GM21737 (cell line): ENCODE data around the gene UGT1A10.
"Not testable (repeated sequence)": the region's sequence is repeated elsewhere in the genome, so short reads cannot be mapped to it uniquely, and the experiment has no call there.

Experiments used
- ATAC-seq: cut with Tn5 transposase; IDR thresholded peaks from one replicate; pipeline ENCODE4 v1.9.1; 2021; ENCODE audit warnings: mild to moderate bottlenecking, moderate library complexity; ENCODE audit not compliant: unreplicated experiment

Gene UGT1A10

GRCh38 chr2:233636306-233636705 lies at the start of gene UGT1A10:
TSS of gene UGT1A10 (plus strand) at chr2:233636448. CDS start at chr2:233636523, 75 bp downstream.
- ATAC-seq = not testable (repeated sequence)

GRCh38 chr2:233588400-233588799 lies 47.8 kb upstream of the UGT1A10 start:
- ATAC-seq = no peak

GRCh38 chr2:233592706-233593105 lies 43.5 kb upstream of the UGT1A10 start:
- not testable (repeated sequence) for ATAC-seq

- ATAC-seq = no peak
Observed at GRCh38 chr2:233593201-233593600, 43.0 kb upstream of the UGT1A10 start.

- ATAC-seq = no peak
Observed at GRCh38 chr2:233597522-233597921, 38.7 kb upstream of the UGT1A10 start.

GRCh38 chr2:233598952-233599351 lies 37.3 kb upstream of the UGT1A10 start:
- no peak for ATAC-seq

- ATAC-seq = no peak
Observed at GRCh38 chr2:233600386-233600785, 35.9 kb upstream of the UGT1A10 start.

GRCh38 chr2:233602076-233602475 lies 34.2 kb upstream of the UGT1A10 start:
- ATAC-seq = no peak

GRCh38 chr2:233603520-233603919 lies 32.7 kb upstream of the UGT1A10 start:
- no peak for ATAC-seq

- ATAC-seq = no peak
Observed at GRCh38 chr2:233604826-233605225, 31.4 kb upstream of the UGT1A10 start.

GRCh38 chr2:233605680-233606079 lies 30.6 kb upstream of the UGT1A10 start:
- ATAC-seq = no peak

- no peak for ATAC-seq
Observed at GRCh38 chr2:233611284-233611683, 25.0 kb upstream of the UGT1A10 start.

- not testable (repeated sequence) for ATAC-seq
Observed at GRCh38 chr2:233617476-233617875, 18.8 kb upstream of the UGT1A10 start, which contains the start of gene UGT1A8. TSS of gene UGT1A8 (plus strand) at chr2:233617633. CDS start at chr2:233617708, 75 bp downstream.

GRCh38 chr2:233620204-233620603 lies 16.0 kb upstream of the UGT1A10 start:
- no peak for ATAC-seq

GRCh38 chr2:233621863-233622262 lies 14.4 kb upstream of the UGT1A10 start:
- ATAC-seq = not testable (repeated sequence)

- no peak for ATAC-seq
Observed at GRCh38 chr2:233627331-233628025, 8.8 kb upstream of the UGT1A10 start.

- ATAC-seq = no peak
Observed at GRCh38 chr2:233638836-233639235, 2.6 kb downstream of the UGT1A10 start.

- ATAC-seq = no peak
Observed at GRCh38 chr2:233639860-233640259, 3.6 kb downstream of the UGT1A10 start.

- no peak for ATAC-seq
Observed at GRCh38 chr2:233643128-233643527, 6.9 kb downstream of the UGT1A10 start.

GRCh38 chr2:233646033-233646432 lies 9.8 kb downstream of the UGT1A10 start:
- ATAC-seq = not testable (repeated sequence)

- no peak for ATAC-seq
Observed at GRCh38 chr2:233650981-233651380, 14.7 kb downstream of the UGT1A10 start.

- no peak for ATAC-seq
Observed at GRCh38 chr2:233651430-233651829, 15.2 kb downstream of the UGT1A10 start.

- no peak for ATAC-seq
Observed at GRCh38 chr2:233654501-233654900, 18.3 kb downstream of the UGT1A10 start.
